HG03565 (cell line): Measurements from ENCODE around the gene TRAF2.
"Not testable (repeated sequence)": the region's sequence is repeated elsewhere in the genome, so short reads cannot be mapped to it uniquely, and the experiment has no call there.

ENCODE experiments used
- ATAC-seq: cut with Tn5 transposase; IDR thresholded peaks from one replicate; pipeline ENCODE4 v1.9.1; 2021; ENCODE audit warnings: mild to moderate bottlenecking, moderate library complexity; ENCODE audit not compliant: unreplicated experiment

The TRAF2 gene

GRCh38 chr9:136856541-136857141 lies 29.7 kb upstream of the TRAF2 start:
- ATAC-seq: no peak

GRCh38 chr9:136857166-136857565 lies 29.1 kb upstream of the TRAF2 start:
- ATAC-seq: no peak

- ATAC-seq: no peak
These were observed 28.5 kb upstream of the TRAF2 start for GRCh38 chr9:136857581-136858412.

DNA sequence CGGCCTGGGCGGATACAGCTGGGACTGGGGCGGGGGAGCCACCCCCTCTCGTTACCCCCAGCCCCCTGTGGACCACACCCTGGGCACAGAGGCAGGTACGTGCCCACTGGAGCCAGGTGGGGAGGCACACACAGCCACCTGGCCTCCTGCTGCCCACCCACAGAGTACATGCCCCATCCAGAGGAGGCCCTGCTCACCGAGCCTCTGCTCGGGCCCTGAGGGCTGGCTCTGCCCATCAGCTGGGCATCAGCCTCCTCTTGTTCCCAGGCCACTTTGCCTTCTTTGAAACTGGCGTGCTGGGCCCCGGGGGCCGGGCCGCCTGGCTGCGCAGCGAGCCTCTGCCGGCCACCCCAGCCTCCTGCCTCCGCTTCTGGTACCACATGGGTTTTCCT lies 27.9 kb upstream of the TRAF2 start:
- ATAC-seq: no peak

DNA sequence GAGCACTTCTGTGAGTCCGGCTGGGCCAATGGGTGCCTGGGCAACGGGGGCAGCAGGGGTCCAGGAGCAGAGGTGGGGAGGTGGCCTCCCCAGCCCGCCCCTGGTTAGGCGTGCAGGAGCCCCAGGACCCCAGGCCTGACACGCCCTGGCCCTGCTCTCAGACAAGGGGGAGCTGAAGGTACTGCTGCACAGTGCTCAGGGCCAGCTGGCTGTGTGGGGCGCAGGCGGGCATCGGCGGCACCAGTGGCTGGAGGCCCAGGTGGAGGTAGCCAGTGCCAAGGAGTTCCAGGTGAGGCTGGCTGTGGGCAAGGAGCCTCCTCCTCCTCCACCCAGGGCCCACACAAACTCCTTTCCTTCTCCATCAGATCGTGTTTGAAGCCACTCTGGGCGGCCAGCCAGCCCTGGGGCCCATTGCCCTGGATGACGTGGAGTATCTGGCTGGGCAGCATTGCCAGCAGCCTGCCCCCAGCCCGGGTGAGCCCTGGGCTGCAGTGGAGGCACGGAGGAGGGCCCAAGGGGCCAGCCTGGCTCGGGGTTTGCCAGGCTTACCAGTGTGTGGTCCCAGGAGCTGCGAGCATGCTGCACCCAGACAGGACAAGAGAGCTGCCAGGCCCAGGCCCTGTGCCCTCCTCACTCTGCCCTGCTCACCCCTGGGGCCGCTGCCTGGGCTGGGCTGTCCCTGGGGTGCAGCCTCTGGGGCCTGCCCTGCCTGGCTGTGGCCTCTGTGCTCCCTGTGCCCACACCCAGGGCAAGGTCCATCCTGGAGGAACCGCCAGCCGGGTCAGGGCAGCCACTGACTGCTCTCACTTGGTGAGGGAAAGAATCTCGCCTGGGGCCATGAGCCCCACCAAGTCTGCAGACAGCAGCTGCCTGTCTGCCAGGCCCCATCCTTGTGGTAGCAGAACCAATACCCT lies 27.2 kb upstream of the TRAF2 start:
- ATAC-seq: no peak

- no peak for ATAC-seq
These were observed 25.8 kb upstream of the TRAF2 start for GRCh38 chr9:136860529-136860928.

- no peak for ATAC-seq
These were observed 25.1 kb upstream of the TRAF2 start for GRCh38 chr9:136860933-136861873.

DNA sequence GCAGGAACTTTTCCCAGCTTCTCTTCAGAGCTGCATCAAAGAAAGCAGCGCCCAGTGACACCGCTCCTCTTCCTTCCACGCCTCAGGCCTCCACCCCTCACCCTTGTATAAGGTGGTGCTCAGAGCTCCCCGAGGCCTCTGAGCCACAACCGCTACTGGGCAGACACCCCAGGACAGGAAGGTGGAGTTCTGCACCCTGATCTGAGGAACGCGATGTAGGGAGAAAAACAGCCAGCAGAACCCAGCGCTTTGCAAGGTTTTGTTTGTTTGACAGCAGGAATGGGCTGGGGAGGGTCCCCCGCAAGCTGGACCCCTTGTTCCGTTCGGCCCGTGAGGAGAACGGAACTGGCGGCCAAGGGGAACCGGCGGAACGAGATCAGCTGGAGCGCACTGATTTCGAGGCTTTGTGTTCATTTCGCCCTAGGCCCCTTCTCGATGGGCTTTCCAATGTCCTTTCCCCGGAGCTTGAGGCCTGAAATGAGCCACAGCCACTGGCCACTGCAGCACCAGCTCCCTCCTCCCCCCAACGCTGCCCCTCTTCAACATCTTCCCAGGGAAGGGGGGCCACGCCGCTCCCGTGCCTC lies 24.4 kb upstream of the TRAF2 start:
- ATAC-seq: no peak

DNA sequence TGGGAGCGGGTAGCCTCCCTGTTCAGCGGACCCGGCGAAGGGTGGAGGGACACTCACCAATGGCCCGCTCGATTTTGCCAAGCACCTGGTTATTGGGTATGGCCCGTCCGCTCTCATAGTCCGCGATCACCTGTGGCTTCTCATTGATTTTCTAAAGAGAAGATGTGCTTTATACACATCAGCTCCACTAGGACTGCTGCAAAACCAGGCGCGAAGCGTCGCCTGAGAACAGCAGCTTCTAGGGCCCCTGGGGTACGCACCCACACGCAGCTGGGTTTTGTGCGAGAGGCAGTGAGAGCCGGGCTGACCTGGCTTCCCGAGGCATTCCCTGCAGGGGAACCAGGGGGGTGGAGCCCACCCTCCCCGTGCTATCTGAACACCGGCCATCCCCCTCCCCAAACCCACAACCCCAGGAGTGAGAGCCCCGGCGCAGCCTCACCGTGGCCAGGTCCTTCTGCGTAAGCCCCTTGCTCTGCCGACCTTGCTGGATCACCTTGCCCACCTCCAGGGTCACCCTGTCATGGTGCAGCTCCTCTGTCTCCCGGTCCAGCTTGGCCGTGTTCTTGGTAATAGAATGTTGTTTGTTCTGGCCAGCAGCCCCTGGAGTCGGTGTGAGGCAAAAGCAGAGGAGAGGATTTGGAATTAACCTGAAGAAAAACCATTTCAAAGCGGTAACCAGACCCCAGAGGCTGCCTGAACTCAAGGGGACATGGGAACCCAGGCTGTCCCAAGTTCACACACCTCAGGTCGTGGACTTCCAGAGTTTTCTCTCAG lies 23.3 kb upstream of the TRAF2 start:
- ATAC-seq: no peak

- no peak for ATAC-seq
These were observed 22.6 kb upstream of the TRAF2 start for GRCh38 chr9:136863623-136864273.

- no peak for ATAC-seq
These were observed 21.1 kb upstream of the TRAF2 start for GRCh38 chr9:136865041-136865767.

- ATAC-seq: no peak
These were observed 20.6 kb upstream of the TRAF2 start for GRCh38 chr9:136865768-136866103.

- not testable (repeated sequence) for ATAC-seq
These were observed 19.4 kb upstream of the TRAF2 start for GRCh38 chr9:136866898-136867421.

DNA sequence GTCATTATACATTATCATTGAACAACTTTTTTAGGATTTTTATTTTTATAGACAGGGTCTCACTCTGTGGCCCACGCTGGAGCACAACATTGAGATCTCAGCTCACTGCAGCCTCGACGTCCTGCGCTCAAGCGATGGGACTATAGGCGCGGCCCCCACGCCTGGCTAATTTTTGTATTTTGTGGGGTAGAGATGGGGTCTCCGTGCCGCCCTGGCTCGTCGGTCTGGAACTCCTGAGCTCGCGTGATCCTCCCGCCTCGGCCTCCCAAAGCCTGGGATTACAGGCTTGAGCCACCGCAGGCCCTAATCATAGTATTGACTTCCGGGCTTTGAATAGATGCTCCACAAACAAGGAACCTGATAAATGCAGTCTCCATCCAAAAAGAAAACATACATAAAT lies 18.8 kb upstream of the TRAF2 start:
- no peak for ATAC-seq

DNA sequence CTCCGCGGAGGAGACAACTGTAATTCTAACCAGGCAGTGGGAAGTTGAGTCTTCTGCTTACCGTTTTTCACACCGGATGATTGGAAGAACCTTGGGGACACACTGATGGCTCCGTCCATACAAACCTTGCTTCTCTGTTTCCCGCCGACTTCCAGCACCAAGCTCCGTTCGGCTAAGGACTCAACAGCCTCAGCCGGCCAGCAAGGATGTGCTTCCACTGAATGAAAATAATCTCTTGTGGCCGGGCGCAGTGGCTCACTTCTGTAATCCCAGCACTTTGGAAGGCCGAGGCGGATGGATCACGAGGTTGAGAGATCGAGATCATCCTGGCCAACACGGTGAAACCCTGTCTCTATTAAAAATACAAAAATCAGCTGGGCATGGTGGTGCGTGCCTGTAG lies 18.4 kb upstream of the TRAF2 start:
- no peak for ATAC-seq

- ATAC-seq: no peak
These were observed 17.7 kb upstream of the TRAF2 start for GRCh38 chr9:136868644-136869043.

- not testable (repeated sequence) for ATAC-seq
These were observed 16.7 kb upstream of the TRAF2 start for GRCh38 chr9:136869611-136870010.

DNA sequence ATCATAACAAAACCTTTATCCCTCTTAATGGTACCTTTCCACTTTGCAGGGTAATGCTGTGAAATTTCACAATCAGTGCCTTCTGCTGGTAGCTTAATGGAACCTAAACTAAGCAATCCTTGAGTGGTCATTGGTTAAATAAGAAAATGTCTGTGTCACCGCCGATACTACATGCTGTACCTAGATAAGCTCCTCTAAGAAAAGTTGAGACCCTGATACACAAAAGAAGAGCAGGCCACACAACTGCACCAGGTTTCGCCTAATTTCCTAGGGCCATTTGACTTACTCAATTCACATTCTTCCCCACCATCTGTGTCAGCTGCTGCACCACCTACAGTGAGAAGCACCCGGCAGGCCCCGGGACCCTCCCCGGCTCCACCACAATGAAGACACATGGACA lies 11.2 kb upstream of the TRAF2 start:
- no peak for ATAC-seq
